ENCODE results near the gene FMN1.

DNA sequence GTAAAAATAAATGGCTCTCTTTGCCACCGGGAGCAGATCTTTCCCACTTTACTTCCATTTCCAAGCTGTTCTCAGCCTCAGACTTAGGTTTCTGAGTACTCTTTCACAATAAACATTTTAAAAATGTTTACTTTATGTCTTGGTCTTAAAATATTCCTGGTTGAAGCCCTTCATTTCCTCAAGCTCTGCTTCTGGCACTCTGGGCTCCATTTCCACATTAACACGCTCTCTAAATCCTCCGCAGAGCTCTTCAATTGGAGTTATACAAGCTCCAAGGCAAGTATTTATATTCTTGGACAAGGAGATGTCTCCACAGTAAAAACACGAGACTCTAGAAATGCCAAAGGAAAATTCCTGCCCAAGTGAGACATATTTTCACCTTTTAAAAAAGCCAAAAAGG, 307.4 kb downstream of the FMN1 start:
- no peak for TF ChIP-seq GATA2 (IDR thresholded peaks at IDR 0.05; ENCODE audit: low read depth, low read length)
- TF ChIP-seq GATA3 (IDR thresholded peaks at IDR 0.05; ENCODE audit: low read depth, low read length) = no peak

All from SH-SY5Y (cell line).